Calu3 (cell line): ENCODE measurements around the gene CYP46A1. TPM values are rescaled to one million over a fixed set of nuclear protein-coding genes. Genes with fewer than 3 reads are reported as not detected.

Source experiments
- BruUV-seq: library from RNA; stranded (reverse); fragments of 400-500 nt; replicated peaks from 2 replicates; lab custom pipeline; 2021; lab: Mats Ljungman, UMichigan
- CTCF ChIA-PET: fragments of 300-600 bp; sonication (Branson Sonifier 250); formaldehyde crosslinking; loops from one replicate; lab custom pipeline; 2022; ENCODE audit warnings: antibody characterized with exemption; lab: Charles Lee
- DNase-seq: peaks from one replicate; pipeline ENCODE4 v3.0.0; 2022
- H3K27ac Mint-ChIP-seq: one replicate; pipeline ENCODE4 v1.8.0; 2022; ENCODE audit warnings: mixed read lengths; ENCODE audit not compliant: unreplicated experiment
- H3K27me3 Mint-ChIP-seq: one replicate; pipeline ENCODE4 v1.8.0; 2022; ENCODE audit warnings: mixed read lengths; ENCODE audit not compliant: unreplicated experiment
- H3K36me3 Mint-ChIP-seq: one replicate; pipeline ENCODE4 v1.8.0; 2022; ENCODE audit warnings: mild to moderate bottlenecking, moderate library complexity, mixed read lengths; ENCODE audit not compliant: insufficient read depth, unreplicated experiment
- H3K4me1 Mint-ChIP-seq: one replicate; pipeline ENCODE4 v1.8.0; 2022; ENCODE audit warnings: mild to moderate bottlenecking, low read depth, mixed read lengths; ENCODE audit not compliant: unreplicated experiment
- H3K4me3 Mint-ChIP-seq: one replicate; pipeline ENCODE4 v1.8.0; 2022; ENCODE audit warnings: mild to moderate bottlenecking, low read depth, moderate library complexity, mixed read lengths; ENCODE audit not compliant: unreplicated experiment
- H3K9me3 Mint-ChIP-seq: one replicate; pipeline ENCODE4 v1.8.0; 2022; ENCODE audit warnings: low read depth, mixed read lengths; ENCODE audit not compliant: unreplicated experiment
- intact Hi-C: fragments of 100-400 bp; cut with micrococcal nuclease; formaldehyde crosslinking; loops from one replicate; pipeline ENCODE4 v1.10.0; 2022; ENCODE audit not compliant: unreplicated experiment
- total RNA-seq: library from RNA; stranded (reverse); gene quantifications from 2 replicates; pipeline ENCODE4 v1.2.3, GENCODE V29; 2022
- TF ChIP-seq, protein P1 (sequence below): fragments of 200-600 bp; IDR thresholded peaks from one replicate; pipeline ENCODE4 v1.8.0; 2022; ENCODE audit warnings: antibody characterized with exemption; ENCODE audit not compliant: unreplicated experiment

CYP46A1 gene
- total RNA-seq, 1 experiment from 2014 or later = not detected

DNA sequence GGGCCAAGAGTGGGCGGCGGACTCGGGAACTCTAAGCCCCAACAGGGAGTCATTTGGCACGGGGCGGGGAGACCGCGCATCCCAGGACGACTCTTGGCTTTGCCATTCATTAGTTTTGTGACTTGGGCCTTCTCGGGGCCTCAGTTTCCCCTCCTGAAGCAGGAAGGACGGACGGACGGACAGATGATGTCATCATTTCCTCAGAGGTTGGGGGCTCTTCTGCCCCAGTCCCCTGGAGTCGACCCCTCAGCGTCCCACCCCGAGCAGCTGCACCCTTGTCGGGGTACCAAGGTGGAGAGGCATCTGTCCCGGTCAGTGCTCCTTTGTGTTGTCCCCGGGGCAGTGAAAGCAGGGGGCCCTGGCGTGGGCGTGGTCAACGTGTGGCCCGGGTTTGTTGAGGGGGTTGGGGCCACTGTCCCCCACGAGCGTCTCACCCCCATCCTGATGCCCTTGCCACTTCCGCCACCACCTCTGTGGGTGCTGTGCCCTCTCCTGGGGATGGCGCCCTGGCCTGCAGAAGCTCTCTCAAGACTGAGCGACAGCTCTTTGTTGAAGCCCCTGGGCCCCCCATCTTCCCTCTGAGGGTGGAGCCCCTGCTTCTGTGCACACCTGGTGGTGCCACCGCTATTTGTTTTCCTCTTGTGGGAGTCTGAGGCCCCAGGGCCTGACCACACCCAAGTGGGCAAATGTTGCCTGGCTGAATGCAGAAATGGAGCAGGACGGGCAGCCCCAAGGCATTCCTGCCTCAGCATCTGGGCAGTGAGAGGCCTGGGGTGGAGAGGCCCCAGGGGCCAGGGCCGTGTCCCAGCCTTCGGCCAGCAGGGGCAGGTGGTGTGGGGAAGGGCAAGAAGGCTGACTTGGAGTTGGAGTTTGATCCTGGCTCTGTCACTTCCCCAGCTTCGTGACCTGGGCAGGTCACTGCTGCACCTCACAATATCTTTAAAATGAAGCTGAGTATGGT lies 38.3 kb upstream of the CYP46A1 start:
- CTCF ChIA-PET = no interaction called here
- H3K9me3 Mint-ChIP-seq = no peaks in the 10 kb centered on the region
- TF ChIP-seq, protein P1, sequence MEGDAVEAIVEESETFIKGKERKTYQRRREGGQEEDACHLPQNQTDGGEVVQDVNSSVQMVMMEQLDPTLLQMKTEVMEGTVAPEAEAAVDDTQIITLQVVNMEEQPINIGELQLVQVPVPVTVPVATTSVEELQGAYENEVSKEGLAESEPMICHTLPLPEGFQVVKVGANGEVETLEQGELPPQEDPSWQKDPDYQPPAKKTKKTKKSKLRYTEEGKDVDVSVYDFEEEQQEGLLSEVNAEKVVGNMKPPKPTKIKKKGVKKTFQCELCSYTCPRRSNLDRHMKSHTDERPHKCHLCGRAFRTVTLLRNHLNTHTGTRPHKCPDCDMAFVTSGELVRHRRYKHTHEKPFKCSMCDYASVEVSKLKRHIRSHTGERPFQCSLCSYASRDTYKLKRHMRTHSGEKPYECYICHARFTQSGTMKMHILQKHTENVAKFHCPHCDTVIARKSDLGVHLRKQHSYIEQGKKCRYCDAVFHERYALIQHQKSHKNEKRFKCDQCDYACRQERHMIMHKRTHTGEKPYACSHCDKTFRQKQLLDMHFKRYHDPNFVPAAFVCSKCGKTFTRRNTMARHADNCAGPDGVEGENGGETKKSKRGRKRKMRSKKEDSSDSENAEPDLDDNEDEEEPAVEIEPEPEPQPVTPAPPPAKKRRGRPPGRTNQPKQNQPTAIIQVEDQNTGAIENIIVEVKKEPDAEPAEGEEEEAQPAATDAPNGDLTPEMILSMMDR = no peak
- peak overlapping the region; percentile 61 for H3K4me3 Mint-ChIP-seq
- intact Hi-C loops = no loop called here
- BruUV-seq = no TSS peak
- H3K36me3 Mint-ChIP-seq = no peaks in the 10 kb centered on the region
- no peaks in the 10 kb centered on the region for H3K4me1 Mint-ChIP-seq
- DNase-seq = no peak
- H3K27me3 Mint-ChIP-seq = peaks cover 50% of the 10 kb centered on the region
- no peak overlapping the region for H3K27ac Mint-ChIP-seq

DNA sequence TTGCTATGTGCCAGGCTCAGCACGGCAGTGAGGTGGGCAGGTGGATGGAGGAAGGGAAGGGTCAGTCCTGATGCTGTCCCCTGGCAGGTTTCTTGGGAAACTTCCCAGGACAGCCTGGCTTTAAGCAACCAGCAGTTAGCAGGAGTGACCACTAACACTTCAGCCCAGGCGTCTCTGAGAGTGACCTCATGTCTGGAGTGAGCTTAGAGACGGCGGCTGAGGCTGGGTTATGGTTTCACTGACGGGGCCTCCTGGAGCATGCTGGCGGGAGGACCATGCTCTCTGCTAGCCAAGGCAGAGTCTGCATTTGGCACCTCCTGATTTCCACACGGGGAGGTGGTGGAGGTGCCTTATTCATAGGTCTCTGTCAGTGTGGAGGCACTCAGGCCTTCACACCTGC lies 36.7 kb upstream of the CYP46A1 start:
- DNase-seq = no peak
- H3K9me3 Mint-ChIP-seq = no peaks in the 10 kb centered on the region
- H3K27me3 Mint-ChIP-seq = peaks cover 56% of the 10 kb centered on the region
- no peak overlapping the region for H3K27ac Mint-ChIP-seq
- no peak overlapping the region for H3K4me3 Mint-ChIP-seq
- TF ChIP-seq, protein P1 = no peak
- BruUV-seq = no TSS peak
- CTCF ChIA-PET = no interaction called here
- no peaks in the 10 kb centered on the region for H3K4me1 Mint-ChIP-seq
- no peaks in the 10 kb centered on the region for H3K36me3 Mint-ChIP-seq
- intact Hi-C loops = no loop called here

DNA sequence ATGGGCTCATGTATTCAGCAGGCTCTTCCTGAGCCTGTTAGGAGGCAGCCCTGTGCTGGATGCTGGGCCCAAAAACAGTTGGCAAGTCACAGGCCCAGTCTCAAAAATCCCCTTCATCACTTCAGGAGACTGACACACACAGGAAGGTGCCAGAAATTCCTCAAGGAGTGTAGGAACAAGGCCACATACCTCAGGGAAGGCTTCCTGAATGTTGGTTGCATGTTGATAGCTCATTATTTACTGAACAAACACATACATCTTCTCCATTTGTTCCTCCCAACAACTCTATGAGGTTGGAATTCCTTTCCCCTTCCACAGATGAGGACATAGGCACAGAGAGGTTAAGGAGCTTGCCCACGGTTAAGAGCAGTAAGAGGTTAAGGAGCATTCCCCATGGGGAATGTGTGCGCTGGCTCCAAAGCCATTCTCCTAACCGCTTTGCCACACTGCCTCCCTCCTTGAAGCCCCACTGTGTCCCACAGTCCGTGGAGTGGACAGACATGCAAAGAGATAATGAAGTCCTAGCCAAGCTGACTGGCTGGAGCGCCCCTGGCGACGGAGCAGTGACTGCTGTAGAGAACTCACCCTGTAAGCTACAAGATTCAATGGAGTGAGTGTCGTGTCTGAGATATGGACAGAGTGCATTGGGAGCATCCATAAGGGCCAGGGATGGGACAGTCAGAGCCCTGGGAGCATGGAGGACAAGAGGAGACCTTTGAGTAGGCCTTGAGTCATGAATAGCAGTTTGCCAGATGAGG lies 35.9 kb upstream of the CYP46A1 start:
- CTCF ChIA-PET = interaction anchor here (0.5 kb wide), 1 partner anchor 148 kb away, joined by 3 read pairs; no protein-coding TSS in a partner anchor
- Mint-ChIP-seq H3K4me3 (no peak overlapping the region), H3K36me3 (no peaks in the 10 kb centered on the region), H3K27ac (no peak overlapping the region), H3K4me1 (no peaks in the 10 kb centered on the region), H3K9me3 (no peaks in the 10 kb centered on the region), H3K27me3 (peaks cover 49% of the 10 kb centered on the region)
- intact Hi-C loops = no loop called here
- no TSS peak for BruUV-seq
- TF ChIP-seq, protein P1 = no peak
- no peak for DNase-seq

DNA sequence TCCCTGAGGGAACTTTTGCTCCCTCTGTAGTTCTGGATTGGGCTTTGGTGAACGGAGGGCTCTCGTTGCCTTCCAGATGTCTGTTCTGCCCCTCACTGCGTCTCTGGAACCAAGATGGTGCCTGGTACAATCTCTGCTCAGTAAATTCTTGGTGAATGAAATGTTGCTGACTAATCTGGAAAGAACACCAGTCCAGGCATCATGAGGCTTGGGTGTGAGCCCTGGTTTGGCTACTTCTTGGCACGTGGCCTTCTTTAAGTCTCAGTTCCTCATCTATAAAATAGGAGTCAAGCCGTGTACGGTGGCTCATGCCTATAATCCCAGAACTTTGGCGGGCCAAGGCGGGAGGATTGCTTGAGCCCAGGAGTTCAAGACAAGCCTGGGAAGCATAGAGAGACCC lies 34.9 kb upstream of the CYP46A1 start:
- CTCF ChIA-PET = no interaction called here
- H3K4me1 Mint-ChIP-seq = no peaks in the 10 kb centered on the region
- intact Hi-C loops = no loop called here
- H3K27ac Mint-ChIP-seq = no peak overlapping the region
- TF ChIP-seq, protein P1 = no peak
- H3K36me3 Mint-ChIP-seq = no peaks in the 10 kb centered on the region
- no peaks in the 10 kb centered on the region for H3K9me3 Mint-ChIP-seq
- no TSS peak for BruUV-seq
- no peak overlapping the region for H3K4me3 Mint-ChIP-seq
- peaks cover 39% of the 10 kb centered on the region for H3K27me3 Mint-ChIP-seq
- DNase-seq = no peak
